Osteoblast (primary cell): ENCODE measurements around the gene AP1M1. TPM values are rescaled to one million over a fixed set of nuclear protein-coding genes. Genes with fewer than 3 reads are reported as not detected.

Experiments used
- DNase-seq: peaks from one replicate; pipeline ENCODE4 v3.0.0; 2011; ENCODE audit warnings: low spot score, mixed read lengths; ENCODE audit not compliant: insufficient read length; ENCODE audit errors: missing footprints
- H2AFZ ChIP-seq: 2 replicates; pipeline ENCODE4 v1.6.0; 2011; ENCODE audit warnings: mild to moderate bottlenecking, low read length
- H3K27ac ChIP-seq: 2 replicates; pipeline ENCODE4 v1.5.1; 2011; ENCODE audit warnings: mild to moderate bottlenecking, low read depth, low read length, moderate library complexity
- H3K27me3 ChIP-seq: 2 replicates; pipeline ENCODE4 v1.6.0; 2012; ENCODE audit warnings: mild to moderate bottlenecking, control low read depth, inconsistent platforms, low read length, moderate library complexity; ENCODE audit not compliant: insufficient read depth
- H3K36me3 ChIP-seq: 2 replicates; pipeline ENCODE4 v1.5.1; 2011; ENCODE audit warnings: mild to moderate bottlenecking, low read length, control low read depth, moderate library complexity; ENCODE audit not compliant: insufficient read depth
- H3K4me1 ChIP-seq: 2 replicates; pipeline ENCODE4 v1.5.1; 2011; ENCODE audit warnings: mild to moderate bottlenecking, low read length, control low read depth, moderate library complexity; ENCODE audit not compliant: insufficient read depth
- H3K4me2 ChIP-seq: 2 replicates; pipeline ENCODE4 v1.6.0; 2011; ENCODE audit warnings: mild to moderate bottlenecking, low read length; ENCODE audit not compliant: insufficient read depth
- H3K4me3 ChIP-seq: fragments of 200-600 bp; sonication (generic); 3 replicates; pipeline ENCODE4 v1.5.1; 2012; ENCODE audit warnings: mild to moderate bottlenecking, low read length, inconsistent platforms; ENCODE audit not compliant: insufficient read depth
- H3K79me2 ChIP-seq: 2 replicates; pipeline ENCODE4 v1.6.0; 2012; ENCODE audit warnings: mild to moderate bottlenecking, low read length, control low read depth, inconsistent platforms; ENCODE audit not compliant: insufficient read depth
- H3K9me3 ChIP-seq: 2 replicates; pipeline ENCODE4 v1.5.1; 2011; ENCODE audit warnings: low read depth, low read length, control low read depth
- H4K20me1 ChIP-seq: 2 replicates; pipeline ENCODE4 v1.6.0; 2012; ENCODE audit warnings: mild to moderate bottlenecking, low read length, control low read depth; ENCODE audit not compliant: insufficient read depth
- CTCF ChIP-seq: IDR thresholded peaks from 2 replicates; pipeline ENCODE4 v1.5.1; 2011; ENCODE audit warnings: mild to moderate bottlenecking, low read depth, low read length, moderate library complexity; ENCODE audit errors: extremely low read depth
- total RNA-seq: library from RNA; depleted of rRNA; stranded (reverse); fragments of >200 nt; gene quantifications from 2 replicates; pipeline ENCODE4 v1.2.3, GENCODE V29; 2012

The AP1M1 gene
- total RNA-seq, 1 donor = 52.1 TPM

DNA sequence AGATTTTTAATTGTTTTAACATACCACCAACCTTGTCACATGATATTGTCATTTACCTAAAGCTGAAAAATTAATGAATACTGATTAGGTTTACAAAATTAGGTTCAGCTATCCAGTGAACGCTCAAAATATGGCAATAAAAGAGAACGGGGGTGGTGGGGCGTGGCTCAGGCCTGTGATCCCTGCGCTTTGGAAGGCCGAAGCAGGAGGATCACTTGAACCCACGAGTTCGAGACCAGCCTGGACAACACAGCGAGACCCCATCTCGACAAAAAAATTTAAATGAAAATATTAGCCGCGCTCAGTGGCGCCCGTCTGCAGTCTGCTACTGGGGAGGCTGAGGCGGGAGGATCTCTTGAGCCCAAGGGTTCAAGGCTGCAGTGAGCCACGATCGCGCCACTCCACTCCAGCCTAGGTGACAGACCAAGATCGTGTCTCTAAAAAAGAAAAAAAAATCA is 13.0 kb upstream of the AP1M1 start:
- peaks cover 16% of the 10 kb centered on the region for H3K36me3 ChIP-seq
- peaks cover 26% of the 10 kb centered on the region for H3K4me1 ChIP-seq
- H3K27me3 ChIP-seq = no peaks in the 10 kb centered on the region
- H4K20me1 ChIP-seq = peaks cover 15% of the 10 kb centered on the region
- H3K79me2 ChIP-seq = peaks cover 38% of the 10 kb centered on the region
- H2AFZ ChIP-seq = peak overlapping the region; percentile 94
- TF ChIP-seq CTCF = no peak
- H3K4me3 ChIP-seq = peak overlapping the region; percentile 94
- H3K9me3 ChIP-seq = no peaks in the 10 kb centered on the region
- peak overlapping the region; percentile 97 for H3K4me2 ChIP-seq
- peak overlapping the region; percentile 49 for H3K27ac ChIP-seq
- DNase-seq = no peak

GRCh38 chr19:16185123-16185767 is 12.5 kb upstream of the AP1M1 start, which contains the start of gene FAM32A:
TSS of gene FAM32A (plus strand) at chr19:16185410. CDS start at chr19:16185443, 33 bp downstream.
- Histone ChIP-seq H3K27ac (peak within 1 kb of the TSS; percentile 77), H2AFZ (peak within 1 kb of the TSS; percentile 94), H3K4me2 (peak within 1 kb of the TSS; percentile 97), H3K79me2 (peaks cover 43% of the 10 kb centered on the region), H4K20me1 (peaks cover 20% of the 10 kb centered on the region), H3K27me3 (no peaks in the 10 kb centered on the region), H3K9me3 (no peaks in the 10 kb centered on the region), H3K4me3 (peak within 1 kb of the TSS; percentile 94), H3K4me1 (peaks cover 24% of the 10 kb centered on the region), H3K36me3 (peaks cover 21% of the 10 kb centered on the region)
- peak; percentile 99 for DNase-seq
- peak; percentile 19 for TF ChIP-seq CTCF

GRCh38 chr19:16185768-16186123 is 12.0 kb upstream of the AP1M1 start:
- Histone ChIP-seq H2AFZ (peak overlapping the region; percentile 87), H3K4me1 (peaks cover 19% of the 10 kb centered on the region), H4K20me1 (peaks cover 20% of the 10 kb centered on the region), H3K36me3 (peaks cover 26% of the 10 kb centered on the region), H3K27me3 (no peaks in the 10 kb centered on the region), H3K4me2 (peak overlapping the region; percentile 97), H3K27ac (peak overlapping the region; percentile 77), H3K79me2 (peaks cover 43% of the 10 kb centered on the region), H3K9me3 (no peaks in the 10 kb centered on the region), H3K4me3 (peak overlapping the region; percentile 94)
- peak; percentile 46 for TF ChIP-seq CTCF
- DNase-seq = peak; percentile 85

DNA sequence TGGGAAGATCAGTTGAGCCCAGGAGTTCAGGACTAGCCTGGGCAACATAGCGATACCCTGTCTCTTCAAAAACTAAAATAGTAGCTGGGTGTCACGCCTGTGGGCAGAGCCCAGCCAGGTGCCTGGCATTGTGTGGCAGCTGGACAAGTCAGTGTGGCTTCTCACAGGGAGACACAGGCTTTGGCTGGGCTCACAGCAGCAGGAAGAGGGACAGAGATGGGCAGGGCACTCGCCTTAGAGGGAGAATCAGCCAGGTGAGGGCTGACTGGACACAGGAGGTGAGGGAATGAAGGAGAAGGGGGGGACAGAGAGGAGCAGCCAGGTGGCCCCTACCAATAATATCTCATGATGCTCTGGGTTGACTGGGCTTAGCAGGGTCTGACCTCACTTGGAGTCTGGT is 9.2 kb upstream of the AP1M1 start:
- H2AFZ ChIP-seq = no peak overlapping the region
- no peak overlapping the region for H3K4me2 ChIP-seq
- H3K36me3 ChIP-seq = peaks cover 43% of the 10 kb centered on the region

More for the DNA sequence above, 9.2 kb upstream of the AP1M1 start:
- Histone ChIP-seq H3K79me2 (peaks cover 43% of the 10 kb centered on the region), H3K27ac (no peak overlapping the region), H3K9me3 (no peaks in the 10 kb centered on the region), H3K4me3 (no peak overlapping the region), H4K20me1 (peaks cover 20% of the 10 kb centered on the region), H3K27me3 (no peaks in the 10 kb centered on the region), H3K4me1 (peaks cover 16% of the 10 kb centered on the region)
- TF ChIP-seq CTCF = no peak
- DNase-seq = no peak
